NCI-H1436 (cell line): ENCODE data around the gene SCNN1B.
"Not testable (repeated sequence)": the region's sequence is repeated elsewhere in the genome, so short reads cannot be mapped to it uniquely, and the experiment has no call there.

Experiments
- DNase-seq: peaks from one replicate; lab custom pipeline; 2025; lab: John Stamatoyannopoulos, UW

The SCNN1B gene, protein sequence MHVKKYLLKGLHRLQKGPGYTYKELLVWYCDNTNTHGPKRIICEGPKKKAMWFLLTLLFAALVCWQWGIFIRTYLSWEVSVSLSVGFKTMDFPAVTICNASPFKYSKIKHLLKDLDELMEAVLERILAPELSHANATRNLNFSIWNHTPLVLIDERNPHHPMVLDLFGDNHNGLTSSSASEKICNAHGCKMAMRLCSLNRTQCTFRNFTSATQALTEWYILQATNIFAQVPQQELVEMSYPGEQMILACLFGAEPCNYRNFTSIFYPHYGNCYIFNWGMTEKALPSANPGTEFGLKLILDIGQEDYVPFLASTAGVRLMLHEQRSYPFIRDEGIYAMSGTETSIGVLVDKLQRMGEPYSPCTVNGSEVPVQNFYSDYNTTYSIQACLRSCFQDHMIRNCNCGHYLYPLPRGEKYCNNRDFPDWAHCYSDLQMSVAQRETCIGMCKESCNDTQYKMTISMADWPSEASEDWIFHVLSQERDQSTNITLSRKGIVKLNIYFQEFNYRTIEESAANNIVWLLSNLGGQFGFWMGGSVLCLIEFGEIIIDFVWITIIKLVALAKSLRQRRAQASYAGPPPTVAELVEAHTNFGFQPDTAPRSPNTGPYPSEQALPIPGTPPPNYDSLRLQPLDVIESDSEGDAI

DNA sequence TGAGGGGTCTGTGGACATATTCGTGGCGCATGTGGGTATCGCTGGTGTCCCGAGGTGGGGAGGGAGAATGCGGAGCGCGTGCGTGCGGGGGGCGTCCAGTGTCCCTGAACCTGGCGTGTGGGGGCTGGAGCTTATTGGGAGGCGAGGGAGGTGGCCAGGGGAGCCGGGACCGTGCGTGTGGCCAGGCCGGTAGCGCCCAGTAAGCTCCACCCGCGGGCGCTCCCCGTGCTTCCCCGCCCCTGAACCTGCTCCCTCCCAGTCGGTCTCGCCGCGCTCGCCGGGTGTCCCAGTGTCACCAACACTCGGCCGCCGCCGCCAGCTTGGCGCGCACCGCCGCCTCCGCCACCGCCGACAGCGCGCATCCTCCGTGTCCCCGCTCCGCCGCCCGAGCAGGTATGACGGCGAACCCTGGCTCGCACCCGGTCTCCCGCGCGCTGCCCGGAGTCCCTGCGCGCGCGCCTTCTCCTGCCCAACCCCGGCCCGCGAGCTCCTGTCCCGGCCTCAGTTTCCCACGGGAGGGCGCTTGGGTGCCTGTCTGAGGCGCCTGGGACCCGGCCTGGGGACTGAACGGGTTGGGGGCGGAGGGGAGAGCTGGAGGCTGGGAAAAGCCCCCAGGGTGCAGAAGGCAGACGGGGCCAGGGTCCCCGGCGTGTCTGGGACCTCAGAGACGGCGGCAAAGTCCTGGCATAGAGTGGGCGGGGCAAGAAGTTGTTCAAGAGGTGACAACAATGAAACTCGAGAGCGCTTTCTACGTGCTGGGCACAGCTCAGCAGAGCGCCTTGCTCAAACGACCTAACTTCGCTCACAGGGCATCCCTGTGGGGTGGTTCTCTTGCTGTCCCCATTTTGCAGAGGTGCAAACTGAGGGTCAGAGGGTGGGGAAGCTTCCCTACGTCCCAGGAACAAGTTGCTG, at the start of gene SCNN1B:
Gene SCNN1B, plus strand, starts transcription at position 258 of the 912 bp plus-strand sequence. CDS start 46,298 bp downstream, outside the sequence.
- DNase-seq, result no peak

DNA sequence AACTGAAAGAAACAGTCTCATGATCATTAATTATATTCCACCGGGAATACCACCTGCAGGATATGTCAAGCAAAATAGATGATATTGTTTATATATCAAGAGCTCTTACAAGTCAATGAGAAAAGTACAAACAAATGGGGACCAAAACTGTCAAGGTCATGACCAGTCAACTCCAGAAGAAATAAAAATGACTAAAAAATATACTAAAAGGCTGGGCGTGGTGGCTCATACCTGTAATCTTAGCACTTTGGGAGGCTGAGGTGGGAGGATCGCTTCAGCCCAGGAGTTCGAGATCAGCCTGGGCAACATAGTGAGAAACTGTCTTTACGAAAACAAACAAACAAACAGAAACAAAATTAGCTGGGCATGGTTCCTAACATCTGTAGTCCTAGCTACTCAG, 49.8 kb upstream of the SCNN1B start:
- DNase-seq, result no peak

DNA sequence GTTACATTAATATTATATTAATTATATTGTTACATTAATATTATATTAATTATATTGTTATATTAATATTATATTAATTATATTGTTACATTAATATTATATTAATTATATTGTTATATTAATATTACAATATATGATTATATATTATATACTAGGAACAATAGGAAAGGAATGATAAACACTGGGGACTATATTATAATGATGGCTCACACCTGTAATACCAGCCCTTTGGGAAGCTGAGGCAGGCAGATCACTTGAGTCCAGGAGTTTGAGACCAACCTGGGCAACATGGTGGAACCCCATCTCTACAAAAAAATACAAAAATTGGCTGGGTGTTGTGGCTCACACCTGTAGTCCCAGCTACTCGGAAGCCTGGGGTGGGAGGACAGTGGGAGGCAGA, 48.5 kb upstream of the SCNN1B start:
- DNase-seq, result not testable (repeated sequence)

DNA sequence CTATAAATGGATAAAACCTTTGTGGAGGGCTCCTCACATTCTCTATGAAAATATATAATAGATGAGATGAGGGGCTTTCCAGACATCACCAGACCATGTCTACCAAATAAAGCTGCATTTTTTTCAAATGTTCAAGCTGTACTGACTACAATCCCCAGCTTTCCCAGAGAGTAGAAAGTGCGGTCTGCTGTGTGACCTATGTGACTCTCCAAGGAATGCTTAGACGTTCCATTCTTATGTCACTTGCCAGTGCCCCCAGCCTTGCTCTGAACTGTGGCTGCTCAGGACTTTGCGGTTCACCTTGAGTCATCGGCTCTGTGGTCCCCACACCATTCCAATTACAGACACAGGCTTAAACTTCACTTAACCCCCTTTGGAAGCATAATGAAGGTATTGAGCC, 47.8 kb upstream of the SCNN1B start:
- no peak for DNase-seq

DNA sequence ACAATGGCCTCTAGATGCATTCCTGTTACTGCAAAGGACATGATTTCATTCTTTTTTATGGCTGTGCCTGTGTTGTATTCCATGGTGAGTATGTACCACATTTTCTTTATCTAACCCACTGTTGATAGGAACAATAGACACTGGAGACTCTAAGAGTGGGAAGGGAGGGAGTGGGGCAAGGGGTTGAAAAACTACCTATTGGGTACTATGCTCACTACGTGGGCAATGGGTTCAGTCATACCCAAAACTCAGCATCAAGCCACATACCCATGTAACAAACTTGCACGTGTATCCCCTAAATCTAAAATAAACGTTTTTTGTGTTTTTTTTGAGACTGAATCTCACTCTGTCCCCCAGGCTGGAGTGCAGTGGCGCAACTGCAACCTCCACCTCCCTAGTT, 47.1 kb upstream of the SCNN1B start:
- no peak for DNase-seq

DNA sequence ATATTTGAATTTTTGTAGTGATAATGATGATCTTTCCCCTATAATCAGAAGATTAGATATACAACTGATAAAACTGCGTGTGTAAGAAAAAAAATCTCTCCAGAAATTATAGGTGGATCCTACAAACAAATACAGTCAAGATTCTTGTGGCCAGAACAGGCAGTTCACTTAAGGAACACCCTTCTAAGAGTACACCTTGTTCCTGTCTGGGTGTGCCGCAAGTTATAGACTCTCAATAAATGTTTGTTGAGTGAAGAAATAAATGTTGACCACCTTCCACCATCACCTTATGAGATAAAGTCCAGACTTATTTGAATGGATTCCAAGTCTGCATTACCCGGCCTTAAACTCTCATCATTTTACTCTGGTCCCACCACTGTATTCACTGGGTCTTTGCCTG, 45.7 kb upstream of the SCNN1B start:
- no peak for DNase-seq

DNA sequence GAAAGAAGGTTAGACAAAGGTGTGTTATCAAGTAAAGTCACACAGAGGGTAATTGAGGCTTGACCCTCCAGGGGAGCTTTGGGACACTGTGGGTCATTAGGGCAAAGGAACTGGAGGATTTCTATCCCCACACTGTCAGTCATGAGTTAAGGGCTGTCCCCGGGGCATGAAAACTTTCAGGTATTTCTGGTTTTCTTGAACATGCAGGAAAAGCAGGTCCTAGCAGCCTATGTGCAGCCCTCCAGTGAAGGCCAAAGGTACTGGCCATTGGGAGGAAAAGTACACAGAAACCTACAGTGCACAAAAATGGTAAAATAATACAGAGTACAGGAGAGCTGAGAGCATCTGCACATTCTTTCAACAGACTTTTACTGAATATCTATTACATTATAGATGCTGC, 44.4 kb upstream of the SCNN1B start:
- no peak for DNase-seq

DNA sequence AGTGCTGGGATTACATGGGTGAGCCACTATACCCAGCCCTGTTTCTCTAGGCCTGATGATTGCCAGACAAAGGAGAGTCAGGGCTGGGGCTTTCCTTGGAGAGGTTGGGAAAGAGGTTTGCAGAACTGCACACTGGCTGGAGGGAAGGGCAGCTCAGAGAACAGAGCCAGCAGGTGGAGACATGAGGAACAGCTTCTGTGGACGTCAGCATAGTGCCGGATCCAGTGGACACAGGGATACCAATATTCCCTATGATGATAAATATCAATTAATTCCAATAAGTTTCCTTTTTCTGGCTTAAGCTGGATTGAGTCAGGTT, 43.2 kb upstream of the SCNN1B start:
- no peak for DNase-seq

DNA sequence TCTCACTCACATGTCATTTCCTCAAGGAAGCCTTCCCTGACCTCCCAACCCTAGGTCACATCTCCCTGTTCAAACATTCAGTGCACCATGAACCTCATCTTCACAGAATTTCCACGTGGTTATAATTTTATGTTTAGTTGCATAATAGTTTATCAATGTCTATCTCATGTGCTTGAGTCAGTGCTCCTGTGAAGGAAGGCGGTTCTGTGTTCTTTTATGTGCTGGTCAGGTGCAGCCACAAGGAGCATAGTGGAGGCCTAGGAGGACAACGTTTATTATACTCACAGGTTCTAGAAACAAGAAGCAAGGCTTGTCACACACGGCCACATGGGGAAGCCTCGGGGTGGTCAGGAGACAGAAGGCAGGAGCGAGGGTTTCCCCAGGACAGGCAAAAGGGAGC, 34.5 kb upstream of the SCNN1B start:
- DNase-seq, result no peak

DNA sequence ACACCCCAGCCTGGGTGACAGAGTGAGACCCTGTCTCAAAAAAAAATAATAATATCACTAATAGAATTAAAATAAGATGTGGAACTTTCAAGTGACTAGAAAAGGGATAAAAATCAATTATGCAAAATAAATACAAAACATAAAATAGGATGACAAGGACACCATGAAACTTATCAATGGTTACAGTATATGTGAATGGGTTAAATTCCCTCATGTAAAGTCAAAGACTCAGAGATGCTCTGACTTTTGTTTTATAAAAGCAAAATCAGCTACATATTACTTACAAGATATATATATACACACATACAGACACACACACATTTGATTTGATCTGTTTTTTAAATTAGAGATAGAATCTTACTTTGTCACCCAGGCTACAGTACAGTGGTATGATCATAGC, 33.5 kb upstream of the SCNN1B start:
- no peak for DNase-seq

DNA sequence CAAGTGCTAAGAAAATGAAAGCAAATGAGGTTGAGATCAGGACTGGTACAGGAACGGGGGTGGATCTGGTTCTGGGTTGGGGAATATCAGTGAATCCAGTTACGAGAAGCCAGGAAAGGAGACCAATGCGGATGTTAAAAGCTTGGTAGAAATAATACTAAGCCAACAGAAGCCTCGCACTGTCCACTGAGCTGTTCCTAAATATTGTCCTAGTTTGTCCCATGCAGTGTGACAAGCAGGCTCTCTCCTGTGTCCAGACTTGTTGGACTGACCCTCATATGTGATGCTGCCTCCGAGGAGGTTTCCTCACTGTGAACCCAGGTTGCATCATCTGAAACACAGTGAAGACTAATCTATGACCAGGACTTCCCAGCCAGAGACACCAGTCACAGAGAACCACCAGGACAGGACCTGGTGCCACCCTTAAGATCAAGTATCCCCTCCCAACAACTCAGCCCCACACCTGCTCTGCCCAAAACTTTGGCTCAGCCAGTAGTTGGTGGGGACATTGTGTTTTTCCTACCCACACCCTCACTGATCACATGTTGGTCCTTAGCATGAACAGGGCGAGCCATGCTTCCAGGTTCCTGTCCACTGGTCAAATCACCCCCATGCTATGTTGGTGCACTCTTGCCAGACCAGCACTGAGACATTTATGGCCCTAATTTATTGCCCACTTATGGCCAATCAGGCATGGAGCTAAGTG, 32.7 kb upstream of the SCNN1B start:
- no peak for DNase-seq

DNA sequence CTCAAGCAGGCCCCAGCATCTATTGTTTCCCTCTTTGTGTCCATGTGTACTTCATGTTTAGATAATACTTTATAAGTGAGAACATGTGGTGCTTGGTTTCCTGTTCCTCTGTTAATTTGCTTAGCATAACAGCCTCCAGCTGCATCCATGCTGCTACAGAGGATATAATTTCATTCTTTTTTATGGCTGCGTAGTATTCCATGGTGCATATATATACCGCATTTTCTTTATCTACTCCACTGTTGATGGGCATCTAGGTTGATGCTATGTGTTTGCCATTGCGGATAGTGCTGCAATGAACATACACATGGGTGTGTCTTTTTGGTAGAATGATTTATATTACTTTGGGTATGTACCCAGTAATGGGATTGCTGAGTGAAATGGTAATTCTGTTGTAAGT, 31.4 kb upstream of the SCNN1B start:
- no peak for DNase-seq

DNA sequence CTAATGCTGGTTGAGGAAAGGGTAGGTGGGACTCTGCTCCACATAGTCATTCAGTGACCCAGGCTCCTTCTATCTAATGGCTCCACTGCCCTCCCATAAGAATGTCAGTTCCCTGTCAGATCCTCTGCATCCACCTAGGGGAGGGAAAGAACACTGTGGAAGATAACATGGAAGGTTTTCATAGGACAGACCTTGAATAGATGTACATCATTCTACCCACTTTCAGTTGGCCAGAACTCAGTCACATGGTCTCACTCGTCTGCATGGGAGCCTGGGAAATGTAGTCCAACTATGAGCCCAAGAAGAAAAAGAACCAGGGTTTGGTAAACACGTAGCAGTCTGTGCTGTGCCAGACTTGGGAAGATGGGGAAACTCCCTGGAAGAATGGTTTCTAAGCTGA, 27.1 kb upstream of the SCNN1B start:
- no peak for DNase-seq

DNA sequence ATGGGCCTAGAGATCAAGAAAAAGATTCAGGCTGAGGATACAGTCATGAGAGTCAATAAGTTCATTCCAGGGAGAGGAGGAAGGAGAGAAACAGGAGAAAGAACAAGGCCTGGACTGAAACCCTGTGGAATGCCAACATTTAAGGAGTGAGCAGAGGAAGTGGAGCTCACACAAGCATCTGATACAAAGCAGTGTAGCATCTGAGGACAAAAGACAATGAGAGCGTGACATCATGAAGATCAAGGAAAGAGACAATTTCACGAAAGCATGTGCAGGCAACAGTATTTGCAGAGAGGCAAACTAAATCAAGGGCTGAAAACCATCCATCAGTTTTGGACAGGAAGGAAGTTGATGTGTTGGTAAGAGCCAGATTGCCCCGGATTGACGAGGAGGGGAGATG, 25.3 kb upstream of the SCNN1B start:
- no peak for DNase-seq

DNA sequence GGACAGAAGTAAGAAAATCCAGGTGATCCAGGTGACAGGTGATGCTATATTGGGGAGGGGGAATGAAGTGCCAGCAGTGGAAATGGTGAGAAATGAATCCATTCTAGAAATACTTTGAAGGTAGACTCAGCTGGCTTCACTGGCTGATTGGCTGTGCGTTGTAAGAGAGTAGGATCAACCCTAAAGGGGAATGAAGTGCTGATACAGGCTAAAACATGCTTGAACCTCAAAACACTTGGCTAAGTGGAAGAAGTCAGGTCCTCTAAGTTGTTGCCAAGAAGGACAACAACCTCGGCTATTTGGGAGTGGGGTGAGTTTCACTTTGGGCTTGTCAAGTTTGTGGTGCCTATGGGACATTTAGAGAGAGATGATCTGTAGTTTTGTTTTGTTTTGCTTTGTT, 24.1 kb upstream of the SCNN1B start:
- DNase-seq, result no peak

DNA sequence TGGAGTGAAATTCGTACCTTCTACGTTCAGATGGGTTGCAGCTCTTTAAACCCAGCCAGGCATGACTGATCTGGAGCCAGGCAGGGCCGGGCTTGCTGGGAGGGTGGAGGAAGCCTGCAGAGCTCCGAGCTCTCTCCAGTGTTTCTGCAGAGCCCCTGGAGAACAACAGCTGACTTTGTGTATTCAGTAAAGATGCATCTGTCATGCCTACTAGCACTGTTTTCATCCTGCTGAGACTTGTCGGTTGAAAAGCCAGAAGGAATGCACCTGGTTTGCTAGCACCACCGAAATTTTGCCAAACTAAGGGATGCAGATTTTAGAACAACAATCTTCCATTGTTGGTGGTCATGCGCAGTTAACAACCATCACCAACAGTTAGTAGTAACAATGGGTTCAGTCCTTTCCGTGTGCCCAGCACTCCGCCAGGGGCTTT, 22.4 kb upstream of the SCNN1B start:
- DNase-seq, result peak; percentile 45

DNA sequence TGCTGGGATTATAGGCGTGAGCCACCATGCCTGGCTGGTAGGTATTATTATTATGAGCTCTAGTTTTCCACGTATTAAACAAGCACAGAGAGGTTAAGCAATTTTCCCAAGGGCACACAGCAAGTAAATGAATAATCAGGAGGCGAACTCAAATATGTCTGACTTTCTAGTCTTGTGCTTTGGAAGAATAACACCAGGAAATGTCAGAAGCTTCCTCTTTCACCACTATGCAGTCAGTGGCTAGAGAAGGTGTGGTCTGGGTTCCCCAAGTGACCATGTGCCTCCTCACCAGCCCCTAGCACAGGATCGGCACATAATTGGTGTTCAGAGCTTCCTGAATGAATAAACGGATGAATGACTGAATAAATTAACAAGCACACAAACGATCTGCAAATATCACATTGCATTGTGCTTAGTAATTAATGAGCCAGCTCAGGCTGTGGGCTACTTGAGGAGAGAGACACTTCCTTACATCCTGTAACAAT, 21.6 kb upstream of the SCNN1B start:
- no peak for DNase-seq

DNA sequence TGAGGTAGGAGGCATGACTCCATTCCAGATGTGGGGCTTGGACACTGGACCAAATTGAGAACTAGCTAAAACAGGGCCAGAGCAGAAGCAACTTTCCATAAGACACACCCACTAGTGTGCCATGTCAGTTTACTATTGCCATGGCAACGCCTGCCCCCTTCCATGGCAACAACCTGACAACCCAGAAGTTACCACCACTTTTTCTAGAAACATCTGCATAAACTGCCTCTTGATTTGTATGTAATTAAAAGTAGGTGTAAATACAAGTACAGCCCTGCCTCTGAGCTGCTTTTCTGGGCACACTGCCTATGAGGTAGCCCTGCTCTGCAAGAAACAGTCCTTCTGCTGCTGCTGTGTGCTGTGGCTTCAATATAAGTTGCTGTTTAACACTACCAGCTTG, 19.5 kb upstream of the SCNN1B start:
- DNase-seq, result no peak

DNA sequence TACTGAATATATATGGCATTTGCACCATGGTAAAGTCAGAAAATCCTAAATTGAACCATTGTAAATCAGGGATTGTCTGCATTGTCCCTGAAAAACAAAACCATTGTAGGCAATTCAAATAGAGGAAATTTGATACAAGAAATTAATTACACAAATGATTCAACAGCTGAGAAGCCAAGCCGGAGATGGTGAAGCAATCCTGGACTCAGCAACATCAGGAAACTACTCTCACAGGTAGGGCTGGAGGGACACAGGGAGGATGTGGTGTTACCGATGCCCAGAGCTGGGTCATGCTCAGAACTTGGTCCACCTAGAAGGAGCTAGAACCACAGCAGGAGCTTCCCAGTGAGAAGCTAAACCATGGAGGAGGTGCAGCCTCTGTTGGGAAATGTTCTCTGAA, 18.5 kb upstream of the SCNN1B start:
- DNase-seq, result no peak

DNA sequence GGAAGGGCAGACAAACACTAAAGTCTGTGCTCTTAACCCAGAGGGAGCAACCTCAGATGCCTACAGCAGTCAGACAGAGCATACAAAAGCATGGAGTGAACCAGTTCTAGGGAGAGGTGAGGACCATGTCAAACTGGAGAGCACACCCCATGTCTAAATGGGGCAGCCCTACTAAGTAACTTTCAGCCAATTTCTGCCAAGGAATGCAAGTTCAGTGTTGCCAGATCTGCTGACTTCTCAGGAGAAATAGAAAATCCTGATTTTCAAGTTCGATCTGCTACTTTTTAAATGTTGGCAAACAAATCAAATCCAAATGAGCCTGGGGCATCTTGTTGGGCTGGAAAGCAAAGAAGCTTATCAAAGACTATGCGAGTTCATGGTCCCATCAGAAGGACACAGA, 17.5 kb upstream of the SCNN1B start:
- no peak for DNase-seq

DNA sequence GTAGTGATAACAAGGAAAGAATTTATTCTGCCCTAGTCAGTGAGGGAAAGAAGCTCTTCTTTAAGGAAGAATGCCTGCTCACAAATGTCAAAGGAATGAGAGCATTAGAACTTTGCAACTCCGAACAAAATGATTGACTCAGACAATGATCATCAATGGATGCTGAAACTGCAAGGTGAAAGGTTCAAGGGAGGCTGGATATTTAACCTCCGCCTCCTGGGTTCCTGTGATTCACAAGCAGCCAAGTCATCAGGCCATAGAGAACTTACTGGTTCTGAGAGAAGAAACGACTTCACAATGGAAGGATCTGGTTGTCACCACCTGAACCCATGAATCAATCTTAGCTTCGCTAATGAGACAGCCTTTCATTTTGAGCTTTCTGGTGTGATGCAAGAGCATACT, 16.0 kb upstream of the SCNN1B start:
- no peak for DNase-seq

DNA sequence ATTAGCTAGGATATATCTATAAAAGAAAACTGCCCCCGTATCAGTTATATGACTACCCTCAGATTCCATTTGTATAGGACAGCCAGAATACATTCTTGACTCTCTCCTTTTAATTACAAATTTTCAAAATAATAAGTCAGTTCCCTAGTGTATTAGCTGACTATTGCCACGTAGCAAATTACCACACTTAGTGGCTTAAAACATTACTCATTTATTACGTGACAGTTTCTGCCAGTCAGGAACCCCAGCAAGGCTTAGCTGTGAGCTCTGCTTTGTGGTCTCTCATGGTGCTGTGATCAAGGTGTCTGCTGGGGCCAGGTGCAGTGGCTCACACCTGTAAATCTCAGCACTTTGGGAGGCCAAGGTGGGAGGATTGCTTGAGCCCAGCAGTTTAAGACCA, 13.9 kb upstream of the SCNN1B start:
- DNase-seq, result no peak
